NT2/D1 (cell line): Measurements from ENCODE around the gene SGCD.

ENCODE experiments used
- DNase-seq: peaks from one replicate; pipeline ENCODE4 v3.0.0-alpha.2; 2011; ENCODE audit warnings: low read depth, low spot score
- H3K27me3 ChIP-seq: 2 replicates; pipeline ENCODE4 v1.6.0; 2011; ENCODE audit warnings: mild to moderate bottlenecking; ENCODE audit not compliant: insufficient read length, insufficient read depth
- H3K36me3 ChIP-seq: 2 replicates; pipeline ENCODE4 v1.6.1; 2011; ENCODE audit warnings: mild to moderate bottlenecking, low read length, mixed read lengths; ENCODE audit not compliant: insufficient read depth, insufficient read length
- H3K4me1 ChIP-seq: 2 replicates; pipeline ENCODE4 v1.5.1; 2011; ENCODE audit not compliant: insufficient read depth, insufficient read length
- H3K4me3 ChIP-seq: 2 replicates; pipeline ENCODE4 v1.5.1; 2011; ENCODE audit warnings: low read depth; ENCODE audit not compliant: insufficient read length
- H3K9ac ChIP-seq: 2 replicates; pipeline ENCODE4 v1.6.0; 2011; ENCODE audit warnings: low read depth; ENCODE audit not compliant: insufficient read length
- H3K9me3 ChIP-seq: 2 replicates; pipeline ENCODE4 v1.5.1; 2011; ENCODE audit warnings: mild to moderate bottlenecking, low read length; ENCODE audit not compliant: insufficient read depth
- SUZ12 ChIP-seq: IDR thresholded peaks from 2 replicates; pipeline ENCODE4 v1.6.1; 2011; ENCODE audit not compliant: insufficient read length, insufficient read depth; ENCODE audit errors: extremely low read depth
- YY1 ChIP-seq: IDR thresholded peaks from 2 replicates; pipeline ENCODE4 v1.6.1; 2011; ENCODE audit not compliant: insufficient read length, insufficient read depth
- ZNF274 ChIP-seq: IDR thresholded peaks from 2 replicates; pipeline ENCODE4 v1.6.1; 2011; ENCODE audit warnings: mild to moderate bottlenecking, low read depth, low read length

SGCD gene

DNA sequence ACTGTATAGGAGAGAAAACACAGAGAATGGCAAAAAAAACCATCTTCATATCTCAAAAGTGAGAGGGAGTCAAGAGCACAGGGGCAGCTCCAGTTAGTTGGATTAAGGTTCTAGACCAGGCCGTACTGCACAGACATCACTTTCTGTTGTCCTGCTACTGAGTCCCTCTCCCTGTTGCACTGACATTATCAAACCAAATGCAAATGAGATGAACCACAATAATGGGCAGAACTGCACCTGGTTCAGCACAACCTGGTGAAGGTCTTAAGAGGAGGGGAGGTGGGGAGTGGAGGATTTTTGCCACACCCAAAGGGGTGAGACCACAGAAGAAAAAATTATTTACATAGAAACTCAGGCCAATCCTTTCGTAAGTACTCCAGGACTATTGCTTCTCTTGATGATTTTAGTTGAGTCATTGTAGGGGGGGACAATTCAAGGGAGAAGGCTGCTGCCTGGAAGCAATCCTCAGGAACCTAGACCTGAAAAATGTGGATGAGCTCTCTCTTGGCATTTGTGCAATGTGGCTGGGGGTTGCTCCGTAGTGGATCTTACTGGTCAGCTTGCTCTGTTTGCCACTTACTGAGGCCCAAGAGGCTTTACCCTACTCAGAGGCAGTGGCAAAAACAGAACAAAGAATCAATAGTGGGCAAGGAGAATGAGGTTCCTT, 428.6 kb downstream of the SGCD start:
- H3K4me3 ChIP-seq, result no peak overlapping the region
- H3K9ac ChIP-seq, result no peak overlapping the region
- DNase-seq, result no peak
- H3K36me3 ChIP-seq, result no peaks in the 10 kb centered on the region
- TF ChIP-seq ZNF274 (no peak), SUZ12 (no peak), YY1 (no peak)
- no peaks in the 10 kb centered on the region for H3K4me1 ChIP-seq
- no peaks in the 10 kb centered on the region for H3K27me3 ChIP-seq
- H3K9me3 ChIP-seq, result no peaks in the 10 kb centered on the region

DNA sequence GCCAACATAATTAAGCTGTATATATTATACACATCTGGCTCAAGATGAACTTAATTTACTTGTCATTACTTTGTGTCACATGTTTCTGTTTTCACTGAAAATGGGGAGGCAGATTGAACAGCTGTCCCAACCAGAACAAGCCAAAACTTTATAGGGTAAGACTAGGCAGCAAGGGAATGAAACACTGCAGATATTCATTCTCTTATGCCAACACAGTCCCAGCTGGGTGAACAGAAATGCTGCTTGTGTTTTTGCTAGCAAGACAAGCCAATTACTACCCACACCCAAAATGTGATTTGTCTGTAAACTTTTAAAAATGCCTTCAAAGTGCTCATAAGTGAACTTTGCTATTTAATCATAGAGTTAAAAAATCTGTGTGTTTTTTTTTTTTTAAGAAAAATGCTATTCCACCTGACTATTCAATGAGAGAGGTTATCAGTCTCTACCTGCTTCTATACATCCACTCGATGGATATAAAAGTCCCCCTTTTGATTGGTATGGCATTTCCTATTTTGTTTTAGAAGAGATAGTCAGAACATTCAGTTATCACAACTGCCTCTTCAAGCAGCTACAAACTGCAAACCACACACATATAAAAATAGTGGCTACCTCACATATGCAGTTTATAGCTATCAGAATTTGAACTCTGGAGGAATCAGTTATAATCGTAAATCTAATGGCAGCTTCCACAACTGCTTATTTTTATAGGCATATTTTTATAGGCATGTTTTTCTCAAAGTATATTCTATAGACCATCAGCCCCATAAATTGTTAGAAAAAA, 431.2 kb downstream of the SGCD start:
- no peak for DNase-seq
- Histone ChIP-seq H3K4me3 (no peak overlapping the region), H3K9ac (no peak overlapping the region), H3K4me1 (no peaks in the 10 kb centered on the region), H3K36me3 (no peaks in the 10 kb centered on the region), H3K27me3 (no peaks in the 10 kb centered on the region), H3K9me3 (no peaks in the 10 kb centered on the region)
- TF ChIP-seq SUZ12, result no peak
- TF ChIP-seq YY1, result no peak
- TF ChIP-seq ZNF274, result no peak

DNA sequence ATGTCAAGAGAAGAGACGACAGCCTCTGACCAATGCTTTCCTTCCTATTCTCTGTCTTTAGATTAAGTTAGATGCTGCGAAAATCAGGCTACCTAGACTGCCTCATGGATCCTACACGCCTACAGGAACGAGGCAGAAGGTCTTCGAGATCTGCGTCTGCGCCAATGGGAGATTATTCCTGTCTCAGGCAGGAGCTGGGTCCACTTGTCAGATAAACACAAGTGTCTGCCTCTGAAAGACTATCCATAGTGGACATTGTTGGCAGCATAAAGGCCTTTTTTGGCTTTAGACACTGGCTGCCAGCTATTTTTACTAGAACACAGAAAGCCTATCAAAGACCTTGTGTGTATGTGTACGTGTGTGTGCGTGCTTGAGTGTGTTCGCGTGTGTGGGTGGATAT, 432.2 kb downstream of the SGCD start:
- TF ChIP-seq YY1, result no peak
- TF ChIP-seq ZNF274, result no peak
- no peak for TF ChIP-seq SUZ12
- no peak for DNase-seq
- no peaks in the 10 kb centered on the region for H3K36me3 ChIP-seq
- no peak overlapping the region for H3K4me3 ChIP-seq
- H3K4me1 ChIP-seq, result no peaks in the 10 kb centered on the region
- H3K27me3 ChIP-seq, result no peaks in the 10 kb centered on the region
- H3K9me3 ChIP-seq, result no peaks in the 10 kb centered on the region
- H3K9ac ChIP-seq, result no peak overlapping the region

DNA sequence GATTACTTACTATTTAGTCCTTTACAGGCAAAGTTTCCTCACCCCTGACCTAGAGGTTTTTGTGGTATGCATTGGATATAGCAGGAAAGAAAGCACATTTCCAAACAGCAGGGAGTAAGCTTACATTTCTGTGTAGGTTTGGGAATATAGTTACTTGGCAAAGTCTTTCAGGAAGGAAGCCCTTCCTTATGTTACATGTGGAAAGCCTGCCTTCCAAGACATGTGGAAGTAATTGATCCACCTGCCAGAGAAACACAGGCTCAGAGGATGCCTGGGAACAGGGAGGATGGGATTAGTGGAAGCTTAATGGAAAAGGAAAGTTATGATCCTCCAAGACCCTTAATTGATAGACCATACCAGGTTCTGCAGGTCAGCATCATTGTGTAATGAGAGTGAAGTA, 435.8 kb downstream of the SGCD start:
- H3K9ac ChIP-seq, result no peak overlapping the region

DNA sequence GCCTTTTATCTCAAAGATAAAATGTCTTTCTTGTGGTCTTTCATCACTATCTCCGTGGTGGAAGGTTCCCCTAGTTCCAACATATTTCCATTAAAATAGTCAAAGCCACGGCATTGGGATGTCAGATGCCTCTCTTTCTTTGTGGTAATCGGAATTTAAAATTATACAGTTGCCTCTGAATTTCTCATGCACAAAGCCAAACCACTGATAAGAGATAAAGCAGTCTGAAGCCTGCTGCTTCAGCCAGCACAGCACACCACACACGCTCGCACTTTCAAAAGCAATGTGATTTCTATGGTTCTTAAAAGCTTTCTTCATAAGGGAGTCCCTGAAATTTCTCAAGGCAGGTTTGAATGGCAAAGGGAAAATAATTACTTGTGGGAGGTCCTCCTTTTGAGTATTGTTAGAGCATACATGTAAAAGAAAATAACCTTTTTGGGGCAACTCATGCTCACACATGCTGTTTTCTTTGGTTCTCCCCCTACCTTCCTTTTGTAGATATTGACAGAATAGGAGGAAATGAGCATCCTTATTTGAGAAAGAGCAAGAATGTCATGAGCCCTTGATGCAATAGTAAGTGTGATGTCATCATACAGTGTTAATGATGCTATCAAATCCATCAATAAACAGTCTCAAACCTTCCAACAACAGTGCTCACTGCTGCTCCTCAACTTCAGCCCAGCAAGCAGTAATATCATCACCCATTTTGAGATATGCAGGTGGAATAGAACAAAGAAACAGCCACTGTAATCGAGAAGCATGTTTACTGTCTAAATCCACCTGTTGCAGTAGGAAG, 437.4 kb downstream of the SGCD start:
- no peak for DNase-seq
- no peaks in the 10 kb centered on the region for H3K4me1 ChIP-seq
- TF ChIP-seq SUZ12 (no peak), ZNF274 (no peak)

More for the DNA sequence above, 435.8 kb downstream of the SGCD start:
- DNase-seq, result no peak
- TF ChIP-seq YY1 (no peak), ZNF274 (no peak), SUZ12 (no peak)
- no peaks in the 10 kb centered on the region for H3K36me3 ChIP-seq
- no peak overlapping the region for H3K4me3 ChIP-seq
- no peaks in the 10 kb centered on the region for H3K27me3 ChIP-seq
- H3K4me1 ChIP-seq, result no peaks in the 10 kb centered on the region
- no peaks in the 10 kb centered on the region for H3K9me3 ChIP-seq

DNA sequence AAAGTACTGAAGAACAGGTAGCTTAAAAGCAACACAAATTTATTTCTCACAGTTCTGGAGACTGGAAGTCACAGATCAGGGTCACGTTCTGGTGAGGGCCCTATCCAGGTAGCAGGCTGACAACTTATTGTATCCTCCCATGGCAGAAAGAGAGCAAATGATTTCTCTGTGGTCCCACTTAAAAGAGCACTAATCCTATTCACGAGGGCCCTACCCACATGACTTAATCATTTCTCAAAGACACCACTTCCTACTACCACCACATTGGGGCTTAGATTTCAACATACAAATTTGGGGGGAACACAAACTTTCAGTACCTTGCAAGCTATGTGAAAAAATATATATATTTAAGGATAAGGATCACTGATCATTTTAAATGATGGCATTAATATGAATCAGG, 447.3 kb downstream of the SGCD start:
- H3K4me1 ChIP-seq, result no peaks in the 10 kb centered on the region
- H3K36me3 ChIP-seq, result no peaks in the 10 kb centered on the region
- H3K9ac ChIP-seq, result no peak overlapping the region
- no peaks in the 10 kb centered on the region for H3K27me3 ChIP-seq
- TF ChIP-seq YY1 (no peak), SUZ12 (no peak), ZNF274 (no peak)
- H3K9me3 ChIP-seq, result no peaks in the 10 kb centered on the region
- H3K4me3 ChIP-seq, result no peak overlapping the region
- DNase-seq, result no peak

More for the DNA sequence above, 437.4 kb downstream of the SGCD start:
- Histone ChIP-seq H3K4me3 (no peak overlapping the region), H3K36me3 (no peaks in the 10 kb centered on the region), H3K27me3 (no peaks in the 10 kb centered on the region), H3K9me3 (no peaks in the 10 kb centered on the region), H3K9ac (no peak overlapping the region)

DNA sequence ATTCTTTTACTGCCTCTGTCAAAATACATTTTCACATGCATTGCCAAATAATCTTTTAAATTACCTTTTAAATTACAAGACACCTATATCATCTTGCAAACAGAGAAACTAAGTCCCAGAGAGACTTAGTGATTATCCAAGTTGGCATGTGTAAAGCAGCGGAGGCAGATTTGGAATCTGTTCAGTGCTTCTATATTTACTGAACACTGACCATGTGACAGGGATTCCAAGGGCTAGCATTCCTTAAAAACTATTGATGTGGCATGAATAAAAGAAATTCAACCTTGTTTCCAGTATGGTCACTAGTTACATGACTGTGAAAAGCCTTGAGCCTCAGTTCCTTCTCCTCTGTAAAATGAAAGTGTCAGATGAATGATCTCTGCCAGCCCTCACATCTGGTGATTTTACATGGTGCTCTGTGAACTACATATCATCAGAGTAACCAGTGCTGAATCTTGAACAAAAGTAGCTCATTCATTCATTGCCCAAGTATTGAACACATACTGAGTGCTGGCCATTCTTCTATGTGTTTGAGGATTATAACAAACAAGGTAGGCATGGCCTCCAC, 451.3 kb downstream of the SGCD start:
- H3K36me3 ChIP-seq, result no peaks in the 10 kb centered on the region
- H3K4me3 ChIP-seq, result no peak overlapping the region
- H3K9ac ChIP-seq, result no peak overlapping the region
- DNase-seq, result no peak
- H3K9me3 ChIP-seq, result no peaks in the 10 kb centered on the region
- no peaks in the 10 kb centered on the region for H3K4me1 ChIP-seq
- no peak for TF ChIP-seq YY1
- no peak for TF ChIP-seq SUZ12
- TF ChIP-seq ZNF274, result no peak
- H3K27me3 ChIP-seq, result no peaks in the 10 kb centered on the region
